Adrenal gland (tissue), 5 donors: Measurements from ENCODE around the gene GLMN.

Experiments used
- CTCF ChIP-seq, 6 experiments: fragments of 450-650 bp in 4 of 6; fragments of 200-600 bp in 2 of 6; sonication (generic) in 1 of 6; IDR thresholded peaks; 1 replicate in 5 of 6; 2 replicates in 1 of 6; pipeline versions ENCODE4 v1.5.1 to v1.8.0; 2016 to 2021; ENCODE audit warnings: antibody characterized with exemption in 6 of 6, mild to moderate bottlenecking in 2 of 6, moderate library complexity in 1 of 6
- POLR2A ChIP-seq, 2 donors: fragments of 450-650 bp; IDR thresholded peaks; one replicate each; pipeline ENCODE4 v1.6.1; 2017; ENCODE audit warnings: antibody characterized with exemption in 2 of 2, mild to moderate bottlenecking in 2 of 2, moderate library complexity in 1 of 2
- donor health status: DM: no; HTN: no; CAD: no.

DNA sequence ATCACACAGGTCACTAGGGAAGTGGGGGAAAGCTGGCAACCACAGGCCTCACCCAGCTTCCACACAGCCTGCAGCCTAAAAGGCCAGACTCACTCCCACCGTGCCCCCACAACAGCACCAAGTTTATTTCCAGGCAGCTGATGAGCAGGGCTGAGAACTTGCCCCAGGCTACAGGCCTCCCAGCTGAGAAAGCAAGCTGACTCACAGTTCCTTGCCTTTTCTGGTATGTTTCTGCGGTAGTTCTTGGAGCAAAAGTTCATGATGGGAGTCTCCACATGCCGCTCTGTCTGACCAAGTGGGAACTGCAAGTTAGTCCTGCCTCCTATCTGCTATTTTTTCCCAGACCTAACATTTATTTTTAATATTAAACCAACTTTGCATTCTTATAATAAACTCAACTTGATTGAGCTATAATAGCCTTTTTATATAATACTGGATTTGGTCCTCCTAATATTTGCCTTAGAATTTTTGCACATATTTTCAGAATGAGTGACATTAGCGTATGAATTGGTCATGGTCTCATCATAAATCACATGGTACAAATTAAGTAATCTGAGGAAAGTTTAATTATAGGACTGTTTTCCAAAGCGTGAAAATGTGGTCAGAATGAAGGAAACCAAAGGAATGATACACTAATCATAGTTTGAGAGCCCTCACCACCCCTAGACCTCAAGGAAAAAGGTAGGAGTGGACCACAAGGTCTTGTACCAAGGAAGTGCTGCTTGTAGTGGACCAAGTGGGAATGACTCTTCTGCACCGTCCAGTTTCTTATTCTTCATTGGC is 30.8 kb upstream of the GLMN start:
- no peak for TF ChIP-seq CTCF (IDR thresholded peaks at IDR 0.05)
- no peak for TF ChIP-seq POLR2A (IDR thresholded peaks at IDR 0.05)
